ENCODE results near the gene ZSCAN26. TPM values are rescaled to one million over a fixed set of nuclear protein-coding genes. Genes with fewer than 3 reads are reported as not detected.
A peak's percentile ranks its signal among the peaks of the same experiment; 100 is the strongest.

The ZSCAN26 gene
- total RNA-seq (2014; rRNA removed; shearing (Covaris generic)), result 10.6 and 11.0 TPM in 2 replicates
- 9.7 and 16.8 TPM in 2 replicates for polyA plus RNA-seq (2014; cell fraction: nucleus; rRNA removed)

DNA sequence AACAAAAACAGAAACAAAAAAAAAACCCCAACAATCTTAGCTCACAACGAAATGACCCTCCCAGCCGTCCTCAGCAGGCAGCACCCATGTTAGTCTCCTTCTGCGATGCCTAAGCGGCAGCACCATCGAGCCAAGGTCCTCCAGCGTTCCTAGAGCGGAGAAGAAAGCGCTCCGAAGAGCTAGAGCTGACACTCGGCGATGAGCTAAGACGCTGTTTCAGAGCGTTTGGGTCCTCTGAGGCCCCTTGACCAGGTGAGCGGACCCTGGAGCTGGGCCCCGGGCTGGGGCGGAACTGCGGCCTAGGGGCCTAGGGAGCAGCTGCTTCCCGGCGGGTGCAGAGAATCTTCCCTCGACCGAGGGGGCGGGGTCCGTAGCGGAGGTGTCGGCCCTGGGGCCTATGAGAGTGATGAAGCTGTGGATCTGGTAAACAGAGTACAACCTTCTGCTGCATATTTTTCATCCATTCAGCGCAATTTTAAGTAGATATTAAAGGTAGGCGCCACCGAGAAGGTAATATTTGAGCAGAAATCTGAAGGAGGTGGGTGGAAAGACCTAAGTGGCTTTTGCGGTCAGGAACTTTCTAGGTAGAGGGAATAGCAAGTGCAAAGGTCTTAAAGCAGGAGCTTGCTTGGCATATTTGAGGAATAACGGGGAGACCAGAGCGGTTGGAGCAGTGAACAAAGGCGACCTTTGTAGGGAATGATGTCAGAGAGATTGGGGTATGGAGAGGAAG is at the start of gene ZSCAN26:
ZSCAN26 (plus strand) TSS at position 182 of the 733 bp plus-strand sequence. CDS start 4,777 bp downstream, outside the sequence.
- peak; percentile 80 for DNase-seq (ENCODE audit: extremely low read depth, low read depth)

DNA sequence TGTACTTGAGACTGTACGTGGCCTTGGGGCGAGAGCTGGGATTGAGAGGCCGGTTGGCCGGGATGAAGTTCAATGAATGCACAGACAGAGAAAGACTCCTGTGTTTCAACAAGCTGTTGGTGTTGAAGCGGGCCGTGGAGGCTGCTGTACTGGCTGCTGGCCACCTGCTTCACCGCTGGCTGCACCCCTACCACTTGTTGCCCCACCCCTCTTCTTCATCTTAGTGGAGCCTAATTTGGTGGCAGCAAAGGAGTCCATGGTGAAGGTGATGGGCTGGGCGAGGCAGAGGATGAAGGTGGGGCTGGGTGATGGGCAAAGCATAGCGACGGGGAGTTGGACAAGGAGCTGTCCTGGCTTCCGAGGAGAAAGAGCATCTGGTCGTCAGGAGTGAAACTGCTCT is 49.1 kb upstream of the ZSCAN26 start:
- DNase-seq (ENCODE audit: extremely low read depth, low read depth), result no peak

DNA sequence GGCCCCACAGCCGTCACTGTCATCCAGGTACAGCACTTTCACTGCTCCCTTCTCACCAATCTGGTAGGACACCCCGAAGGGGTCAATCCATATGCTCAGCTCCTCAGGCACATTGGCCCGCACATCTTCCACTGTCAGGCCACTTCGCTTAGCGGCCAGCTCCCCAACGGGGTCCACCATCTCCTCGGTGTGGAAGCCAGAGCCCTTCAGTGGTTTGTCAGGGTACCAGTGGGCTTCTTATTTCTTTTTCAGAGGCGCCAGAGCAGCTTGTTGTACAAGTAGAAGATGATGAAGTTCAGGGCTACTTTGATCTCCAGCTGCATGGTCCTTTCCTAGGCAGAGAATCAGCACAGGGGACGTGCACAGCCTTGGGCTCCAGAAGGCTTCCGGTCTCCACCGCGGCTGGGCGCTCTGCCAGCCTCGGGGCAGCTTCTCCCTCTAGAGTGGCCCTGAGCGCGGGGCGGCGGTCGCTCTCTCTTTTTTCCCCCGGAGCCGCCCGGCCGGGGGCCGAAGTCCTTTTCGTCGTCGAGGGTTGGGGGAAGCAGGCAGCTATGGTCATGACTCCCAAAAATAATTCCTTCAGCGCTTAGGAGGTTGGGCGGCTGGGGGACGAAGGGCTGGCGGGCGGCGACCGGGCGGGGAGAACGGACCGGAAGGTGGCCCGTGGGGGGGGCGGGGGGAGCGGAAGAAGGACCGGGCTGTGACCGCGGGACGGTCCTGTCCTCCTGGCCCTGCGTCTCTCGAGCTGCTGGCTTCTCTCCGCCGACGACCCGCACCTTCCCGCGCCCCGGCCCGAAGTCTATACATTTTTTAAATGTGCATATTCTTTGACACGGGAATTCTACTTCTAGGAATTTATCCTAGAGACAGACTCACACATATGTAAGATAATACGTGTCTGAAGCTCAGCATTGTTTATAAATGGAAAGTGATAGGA is 48.4 kb upstream of the ZSCAN26 start:
- peak; percentile 38 for DNase-seq (ENCODE audit: extremely low read depth, low read depth)

DNA sequence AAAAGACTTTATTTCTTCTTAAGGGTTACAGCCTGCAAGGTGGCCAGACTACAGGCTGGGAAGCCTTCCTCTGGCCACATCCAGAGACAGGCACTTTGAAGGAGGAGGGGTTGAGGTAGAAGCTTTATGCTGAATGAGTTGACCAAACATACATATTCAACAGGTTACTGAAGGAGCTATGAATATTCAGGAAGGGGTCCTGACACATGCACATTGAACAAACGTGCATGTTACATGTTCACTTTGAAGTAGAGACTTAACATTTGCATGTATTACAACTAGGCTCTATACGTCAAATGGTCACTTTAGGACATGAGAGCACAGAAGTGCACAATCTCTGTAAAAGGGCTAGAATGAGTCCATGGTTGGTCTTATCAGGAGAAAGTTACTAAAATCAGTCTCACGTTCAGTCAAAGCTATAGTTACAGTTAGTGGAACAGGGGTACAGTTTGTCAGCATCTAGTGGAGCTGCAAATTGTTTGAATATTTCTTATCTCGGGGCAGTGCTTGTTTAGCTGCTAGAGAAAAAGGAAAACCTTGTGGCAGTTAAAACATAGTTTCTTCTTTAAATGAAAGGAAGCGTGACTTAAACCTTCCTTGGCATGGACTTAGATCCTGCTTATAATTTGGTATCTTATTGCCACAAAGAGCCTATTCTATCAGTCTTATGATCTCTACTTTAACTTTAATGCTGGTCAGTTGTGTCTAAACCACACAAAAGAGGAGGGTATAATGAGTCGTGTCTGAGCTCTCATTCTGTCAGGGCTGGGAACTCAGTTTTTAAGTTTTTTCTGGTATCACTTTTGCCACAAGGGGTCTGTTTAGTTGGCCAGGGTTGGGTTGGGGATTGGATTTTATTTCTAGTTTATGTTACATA is 46.4 kb upstream of the ZSCAN26 start:
- no peak for DNase-seq (ENCODE audit: extremely low read depth, low read depth)

DNA sequence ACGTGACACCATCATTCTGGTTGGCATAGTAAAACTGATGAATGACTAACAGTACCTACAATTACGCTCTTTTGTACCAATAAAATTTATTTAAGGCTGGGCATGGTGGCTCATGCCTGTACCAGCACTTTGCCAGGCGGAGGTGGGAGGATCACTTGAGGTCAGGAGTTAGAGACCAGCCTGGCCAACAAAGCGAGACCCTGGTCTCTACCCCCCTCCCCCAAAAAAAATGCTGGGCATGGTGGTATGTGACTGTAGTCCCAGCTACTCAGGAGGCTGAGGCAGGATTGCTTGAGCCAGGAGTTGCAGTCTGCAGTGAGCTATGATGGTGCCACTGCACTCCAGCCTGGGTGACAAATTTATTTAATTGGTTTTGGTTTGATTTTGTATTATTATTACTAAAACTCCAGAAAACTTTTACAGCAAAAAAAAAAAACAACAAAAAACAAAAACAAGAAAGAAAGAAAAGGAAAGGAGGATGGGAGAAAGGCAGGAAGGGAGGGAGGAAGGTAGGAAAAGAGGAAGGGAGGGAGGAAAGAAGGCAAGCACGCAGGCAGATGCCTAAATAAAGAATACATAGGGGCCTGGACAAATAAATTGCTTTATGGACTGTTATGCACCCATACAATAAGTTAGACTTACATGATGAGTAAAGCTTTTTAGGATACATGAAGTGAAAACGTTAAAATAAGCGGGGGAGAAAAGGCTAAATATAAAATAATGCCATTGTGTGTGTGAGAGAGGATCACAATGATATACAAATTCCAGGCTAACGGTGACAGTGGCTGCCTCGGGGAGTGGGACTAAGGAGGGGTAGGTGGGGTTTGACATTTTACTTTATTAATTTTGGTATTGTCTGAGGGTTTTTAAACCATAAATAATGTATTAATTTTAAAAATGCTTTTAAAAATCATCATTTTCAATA is 42.5 kb upstream of the ZSCAN26 start:
- no peak for DNase-seq (ENCODE audit: extremely low read depth, low read depth)

DNA sequence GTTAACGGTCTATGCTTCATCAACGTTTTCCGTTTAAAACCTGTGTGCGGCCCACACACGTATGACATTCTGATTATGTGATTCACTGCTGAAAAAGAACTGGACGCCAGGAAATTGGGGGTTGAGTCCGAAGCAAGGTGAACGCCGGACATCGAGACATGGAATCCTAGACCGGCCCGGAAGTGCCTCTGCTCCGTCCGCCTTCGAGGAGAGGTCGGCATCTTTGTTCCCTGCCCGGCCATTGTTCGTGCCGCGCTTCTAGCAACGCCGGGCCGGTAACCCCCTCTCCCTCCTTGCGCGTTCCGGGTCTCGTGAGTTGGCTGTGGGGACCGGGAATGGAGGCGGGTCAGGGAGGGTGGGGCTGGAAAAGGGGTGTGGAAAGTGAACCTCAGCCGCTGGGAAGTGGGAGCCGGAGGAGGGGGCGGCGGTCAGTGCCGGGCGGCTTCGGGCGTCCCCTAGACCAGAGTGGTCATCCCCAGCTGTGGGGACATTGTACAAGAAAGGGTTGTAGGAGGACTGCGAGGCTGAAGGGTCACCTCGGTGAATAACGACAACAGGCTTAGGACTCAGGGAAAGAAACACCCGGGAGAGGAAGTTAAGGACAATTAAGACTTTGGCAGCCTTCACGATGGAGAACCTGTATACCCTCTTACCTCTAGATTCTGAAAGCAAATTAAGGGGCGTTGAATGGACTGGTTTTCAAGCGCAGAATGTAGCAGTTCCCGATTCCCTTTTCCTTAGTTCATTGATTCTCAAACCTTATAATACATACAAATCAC is 41.7 kb upstream of the ZSCAN26 start, which contains the start of gene ZSCAN9:
ZSCAN9 (plus strand) TSS at position 220 of the 779 bp plus-strand sequence. CDS start 1,810 bp downstream, outside the sequence.
- peak; percentile 59 for DNase-seq (ENCODE audit: extremely low read depth, low read depth)

DNA sequence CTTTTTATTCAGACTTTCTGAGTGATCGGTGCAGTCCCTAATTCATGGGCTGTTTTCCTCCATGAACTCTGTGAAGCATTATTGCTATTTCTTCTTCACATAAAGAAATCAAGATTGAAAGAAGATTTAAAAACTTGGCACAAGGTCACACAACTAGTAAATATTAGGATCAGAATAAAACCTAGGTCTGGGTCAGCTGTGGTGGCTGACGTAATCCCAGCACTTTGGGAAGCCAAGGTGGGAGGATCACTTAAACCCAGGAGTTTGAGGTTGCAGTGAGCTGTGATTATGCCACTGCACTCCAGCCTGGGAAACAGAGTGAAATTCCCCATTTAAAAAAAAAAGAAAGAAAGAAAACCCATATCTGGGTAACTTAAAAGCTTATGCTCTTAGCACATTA is 40.5 kb upstream of the ZSCAN26 start:
- DNase-seq (ENCODE audit: extremely low read depth, low read depth), result no peak

DNA sequence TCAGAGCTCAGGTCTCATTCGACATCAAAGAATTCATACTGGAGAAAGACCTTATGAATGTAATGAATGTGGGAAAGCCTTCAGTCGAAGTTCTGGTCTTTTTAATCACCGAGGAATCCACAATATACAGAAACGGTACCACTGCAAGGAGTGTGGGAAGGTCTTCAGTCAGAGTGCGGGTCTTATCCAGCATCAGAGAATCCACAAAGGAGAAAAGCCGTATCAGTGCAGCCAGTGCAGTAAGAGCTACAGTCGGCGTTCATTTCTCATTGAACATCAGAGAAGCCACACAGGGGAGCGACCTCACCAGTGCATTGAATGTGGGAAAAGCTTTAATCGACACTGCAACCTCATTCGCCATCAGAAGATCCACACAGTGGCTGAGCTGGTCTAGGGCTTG is 34.2 kb upstream of the ZSCAN26 start:
- DNase-seq (ENCODE audit: extremely low read depth, low read depth), result no peak

DNA sequence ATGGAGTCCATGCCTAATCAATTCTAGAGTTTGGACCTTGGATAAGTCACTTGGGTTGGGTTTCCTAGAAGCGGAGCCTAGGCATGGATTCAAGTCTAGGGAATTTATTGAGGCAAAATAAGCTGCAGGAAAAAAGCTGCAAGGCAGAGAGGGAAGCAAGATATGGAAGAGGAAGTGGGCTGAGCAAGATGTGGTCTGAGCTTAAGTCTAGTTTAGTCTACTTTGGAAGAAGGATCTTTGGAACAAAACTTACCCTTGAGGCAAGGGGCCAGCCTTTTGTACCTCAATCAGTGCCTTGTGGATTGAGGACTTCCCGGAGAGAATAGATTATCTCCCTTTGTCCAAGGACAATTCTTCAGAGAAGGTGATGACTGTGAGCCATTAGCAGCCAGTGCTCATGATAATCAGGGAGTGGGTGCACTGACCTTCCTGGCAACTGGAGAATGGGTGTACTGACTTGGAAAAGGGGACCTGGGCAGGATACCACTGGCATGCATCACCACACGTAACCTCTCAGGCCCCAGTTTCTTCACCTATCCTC is 31.0 kb upstream of the ZSCAN26 start:
- no peak for DNase-seq (ENCODE audit: extremely low read depth, low read depth)

DNA sequence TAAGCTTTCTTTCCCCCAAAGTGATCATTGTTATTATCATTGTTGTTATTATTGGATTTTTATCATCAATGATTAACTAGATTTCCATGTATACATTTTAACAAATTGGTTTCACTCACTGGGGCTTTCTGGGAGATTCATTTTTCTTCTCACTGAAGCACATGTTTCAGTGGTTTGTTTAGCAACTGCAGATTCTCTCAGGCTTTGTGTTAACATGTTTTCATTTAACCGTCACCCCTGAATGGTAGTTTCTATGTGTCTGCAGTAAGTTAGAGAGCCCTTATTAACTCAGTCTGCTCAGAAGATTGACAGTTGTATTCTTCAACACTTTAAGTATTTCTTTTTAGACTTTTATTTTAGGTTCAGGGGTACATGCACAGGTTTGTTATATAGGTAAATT is 27.3 kb upstream of the ZSCAN26 start:
- no peak for DNase-seq (ENCODE audit: extremely low read depth, low read depth)

DNA sequence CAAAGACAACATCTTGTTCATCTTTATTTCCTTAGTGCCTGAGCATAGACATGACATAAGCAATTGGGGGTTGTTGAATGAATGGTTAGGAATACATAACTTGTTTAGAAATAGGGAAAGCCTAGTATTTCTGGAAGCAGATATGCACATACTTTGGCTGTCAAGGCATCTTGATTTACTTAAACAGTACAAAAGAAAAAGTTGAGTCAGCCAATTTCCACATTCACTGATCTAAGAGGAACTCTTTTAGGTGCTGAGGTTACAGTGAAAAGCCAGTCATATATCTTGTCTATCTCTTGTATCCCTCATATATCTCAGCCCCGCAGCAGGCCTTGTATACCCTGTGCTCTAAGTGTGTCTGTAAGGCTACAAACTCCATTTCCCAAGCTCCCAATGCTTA is 26.5 kb upstream of the ZSCAN26 start:
- no peak for DNase-seq (ENCODE audit: extremely low read depth, low read depth)

DNA sequence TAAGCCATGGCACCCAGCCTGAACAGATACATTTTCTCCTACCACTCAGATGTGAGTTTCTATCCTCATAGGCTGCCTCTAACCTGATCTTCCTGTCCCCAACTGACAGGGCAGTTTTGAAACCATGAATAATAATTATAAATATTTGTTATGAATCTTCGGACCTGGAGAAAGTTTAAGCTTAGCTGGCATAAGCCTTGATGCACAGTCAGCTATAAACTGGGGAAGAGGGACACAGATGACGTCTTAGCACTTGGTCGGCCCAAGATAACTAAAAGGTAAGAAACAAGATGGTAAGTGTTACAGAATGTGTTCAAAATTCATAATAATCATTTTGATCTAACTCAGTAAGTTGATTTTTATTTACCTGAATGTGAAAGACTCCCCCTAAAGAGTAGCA is 23.0 kb upstream of the ZSCAN26 start:
- no peak for DNase-seq (ENCODE audit: extremely low read depth, low read depth)

DNA sequence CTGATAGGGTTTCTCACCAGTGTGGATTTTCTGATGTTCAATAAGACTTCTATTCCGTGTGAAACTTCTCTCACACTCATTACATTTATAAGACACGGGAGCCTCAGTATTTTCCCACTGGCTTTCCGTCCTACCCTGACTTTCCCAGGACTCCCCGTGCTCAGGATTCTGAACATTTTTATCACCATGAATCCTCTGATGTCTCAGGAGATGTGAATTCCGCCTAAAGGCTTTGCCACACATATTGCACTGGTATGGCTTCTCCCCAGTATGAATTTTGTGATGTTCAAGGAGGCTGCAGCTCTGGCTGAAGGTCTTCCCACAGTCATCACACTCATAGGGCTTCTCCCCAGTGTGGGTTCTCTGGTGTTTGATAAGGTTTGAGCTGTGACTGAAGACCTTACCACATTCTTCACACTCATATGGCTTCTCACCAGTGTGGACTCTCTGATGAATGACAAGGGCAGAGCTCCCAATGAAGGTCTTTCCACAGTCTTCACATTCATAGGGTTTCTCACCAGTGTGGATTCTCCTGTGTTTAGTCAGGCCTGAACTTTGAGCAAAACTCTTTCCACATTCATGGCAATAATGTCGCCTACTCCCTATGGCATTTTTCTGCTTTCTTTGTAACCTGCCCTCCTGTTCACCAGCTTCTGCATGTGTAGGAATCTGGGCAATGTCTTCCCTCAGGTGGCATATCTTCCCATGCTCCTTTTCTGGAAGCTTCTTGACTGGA is 21.6 kb upstream of the ZSCAN26 start:
- no peak for DNase-seq (ENCODE audit: extremely low read depth, low read depth)

DNA sequence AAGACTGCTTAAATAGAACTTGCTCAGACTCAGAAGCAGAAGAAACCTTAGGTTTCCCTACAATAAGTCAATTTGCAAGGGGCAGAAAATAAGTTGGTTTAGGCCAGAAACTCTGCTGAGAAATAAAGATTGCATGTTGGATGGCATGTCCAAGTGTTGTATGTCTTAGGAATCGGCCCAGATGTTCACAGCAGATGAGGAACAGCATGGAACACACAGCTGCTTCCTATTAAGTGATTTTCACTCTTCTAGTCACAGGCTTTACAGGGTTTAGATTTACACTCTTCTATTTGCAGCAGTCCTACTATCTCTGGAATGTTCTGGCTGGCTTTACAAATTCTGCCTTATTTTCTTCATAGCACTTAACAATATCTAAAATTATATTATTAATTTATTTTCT is 18.0 kb upstream of the ZSCAN26 start:
- no peak for DNase-seq (ENCODE audit: extremely low read depth, low read depth)

DNA sequence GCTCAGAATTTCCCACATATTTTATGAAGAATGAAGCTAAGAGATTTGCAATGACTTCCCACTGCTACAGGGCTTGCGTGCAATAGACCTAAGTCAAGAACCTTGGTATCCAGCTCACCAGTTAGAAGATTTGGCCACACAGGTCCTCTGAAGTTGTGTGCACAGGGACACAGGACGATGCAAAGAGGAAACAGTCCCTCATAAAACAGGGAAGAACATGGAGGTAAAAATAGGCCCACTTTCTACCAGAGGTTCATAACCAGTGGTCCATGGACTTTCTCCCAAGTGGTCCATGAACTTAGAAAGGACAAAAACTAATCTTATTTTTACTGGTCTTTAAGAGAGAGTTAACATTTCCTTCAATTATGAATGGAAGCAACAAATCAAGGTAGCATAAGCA is 16.2 kb upstream of the ZSCAN26 start:
- DNase-seq (ENCODE audit: extremely low read depth, low read depth), result no peak

DNA sequence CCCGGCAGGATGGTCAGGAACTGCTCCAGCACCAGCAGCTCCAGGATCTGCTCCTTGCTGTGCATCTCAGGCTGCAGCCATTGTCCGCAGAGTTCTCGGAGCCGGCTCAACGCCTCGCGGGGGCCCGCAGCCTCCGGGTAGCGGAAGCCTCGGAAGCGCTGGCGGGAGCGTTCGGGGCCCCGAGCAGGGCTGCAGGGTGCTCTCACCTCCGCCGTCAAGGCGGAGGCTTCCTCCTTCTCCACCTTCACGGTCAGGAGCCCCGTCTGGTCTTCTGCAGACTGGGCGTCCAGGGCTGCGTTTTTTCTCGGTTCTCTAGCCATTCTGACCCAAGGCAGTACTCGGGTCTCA is 15.3 kb upstream of the ZSCAN26 start:
- DNase-seq (ENCODE audit: extremely low read depth, low read depth), result no peak

DNA sequence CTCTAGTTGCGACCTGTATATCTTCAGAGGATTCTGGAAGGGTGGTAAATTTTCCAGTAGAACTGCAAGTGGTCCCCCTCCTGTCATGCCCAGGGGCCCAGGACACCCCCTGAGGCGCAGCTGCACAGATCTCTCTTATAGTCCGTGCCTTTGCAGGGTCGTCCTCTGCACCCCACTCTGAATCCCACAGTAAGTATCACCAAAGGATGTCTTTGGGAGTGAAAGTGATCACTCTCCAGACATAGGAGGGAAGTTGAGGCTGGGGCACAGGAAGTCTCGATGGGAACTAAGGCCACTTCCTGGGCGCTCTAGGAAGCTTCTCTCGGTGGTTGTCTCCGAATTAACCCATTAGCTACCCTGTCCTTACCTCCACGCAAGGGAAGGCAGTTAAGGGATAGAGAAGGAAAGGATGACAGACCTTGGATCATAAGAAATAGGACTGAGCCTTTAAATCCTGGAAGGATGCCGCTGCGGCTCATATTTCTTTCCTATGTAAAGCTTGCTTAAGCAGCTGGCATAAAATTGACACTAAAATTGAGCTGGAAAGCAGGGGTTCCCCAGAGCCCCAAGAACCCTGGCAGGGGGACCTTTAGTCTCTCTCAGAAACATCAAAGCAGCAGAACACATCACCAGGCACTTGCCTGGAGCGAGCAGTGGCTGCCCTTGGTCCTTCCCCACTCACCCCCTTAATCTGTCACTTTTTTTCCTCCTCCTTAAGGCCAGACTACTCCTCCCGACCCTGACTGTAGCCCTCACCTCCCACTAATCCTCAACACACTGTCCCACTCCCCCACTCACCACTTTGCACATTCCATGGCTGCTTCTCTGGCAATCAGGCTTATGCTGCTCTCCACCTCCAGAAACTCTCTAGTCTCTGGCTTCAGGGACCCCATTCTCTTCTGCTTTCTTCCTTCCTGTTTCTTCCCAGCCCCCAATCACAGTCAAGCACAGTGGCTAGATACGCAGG is 14.7 kb upstream of the ZSCAN26 start, which contains the start of gene ZKSCAN4:
ZKSCAN4 (minus strand) TSS at position 261 of the 967 bp plus-strand sequence. CDS start 289 bp downstream, outside the sequence.
- DNase-seq (ENCODE audit: extremely low read depth, low read depth), result peak; percentile 80

All from NCI-H460 (cell line).